ENCODE measurements around the gene CHSY3.

CHSY3 gene

GRCh38 chr5:129945774-129946270 lies 41.6 kb downstream of the CHSY3 start:
- no peak for DNase-seq (ENCODE audit: low read depth)

- peak; percentile 11 for DNase-seq (ENCODE audit: low read depth)
Measured at GRCh38 chr5:129951039-129951438, 46.8 kb downstream of the CHSY3 start.

GRCh38 chr5:129958581-129958980 lies 54.3 kb downstream of the CHSY3 start:
- no peak for DNase-seq (ENCODE audit: low read depth)

GRCh38 chr5:129960831-129961230 lies 56.6 kb downstream of the CHSY3 start:
- DNase-seq (ENCODE audit: low read depth): peak; percentile 89

GRCh38 chr5:129962506-129962905 lies 58.2 kb downstream of the CHSY3 start:
- no peak for DNase-seq (ENCODE audit: low read depth)

- peak; percentile 92 for DNase-seq (ENCODE audit: low read depth)
Measured at GRCh38 chr5:129963359-129963758, 59.1 kb downstream of the CHSY3 start.

GRCh38 chr5:129966071-129966470 lies 61.8 kb downstream of the CHSY3 start:
- no peak for DNase-seq (ENCODE audit: low read depth)

GRCh38 chr5:129971714-129972113 lies 67.4 kb downstream of the CHSY3 start:
- peak; percentile 70 for DNase-seq (ENCODE audit: low read depth)

GRCh38 chr5:129972465-129973141 lies 68.3 kb downstream of the CHSY3 start:
- no peak for DNase-seq (ENCODE audit: low read depth)

- peak; percentile 68 for DNase-seq (ENCODE audit: low read depth)
Measured at GRCh38 chr5:129973716-129974426, 69.6 kb downstream of the CHSY3 start.

GRCh38 chr5:129977810-129978209 lies 73.5 kb downstream of the CHSY3 start:
- DNase-seq (ENCODE audit: low read depth): no peak

GRCh38 chr5:129978270-129978669 lies 74.0 kb downstream of the CHSY3 start:
- no peak for DNase-seq (ENCODE audit: low read depth)

GRCh38 chr5:129988453-129988852 lies 84.2 kb downstream of the CHSY3 start:
- DNase-seq (ENCODE audit: low read depth): no peak

GRCh38 chr5:129991780-129992179 lies 87.5 kb downstream of the CHSY3 start:
- peak; percentile 6 for DNase-seq (ENCODE audit: low read depth)

GRCh38 chr5:129996896-129997295 lies 92.6 kb downstream of the CHSY3 start:
- DNase-seq (ENCODE audit: low read depth): peak; percentile 56

- no peak for DNase-seq (ENCODE audit: low read depth)
Measured at GRCh38 chr5:130000460-130000859, 96.2 kb downstream of the CHSY3 start.

- DNase-seq (ENCODE audit: low read depth): no peak
Measured at GRCh38 chr5:130002183-130002582, 97.9 kb downstream of the CHSY3 start.

GRCh38 chr5:130002876-130003275 lies 98.6 kb downstream of the CHSY3 start:
- no peak for DNase-seq (ENCODE audit: low read depth)

GRCh38 chr5:130011986-130012385 lies 107.7 kb downstream of the CHSY3 start:
- DNase-seq (ENCODE audit: low read depth): no peak

GRCh38 chr5:130017173-130017572 lies 112.9 kb downstream of the CHSY3 start:
- DNase-seq (ENCODE audit: low read depth): no peak

GRCh38 chr5:130018641-130019040 lies 114.4 kb downstream of the CHSY3 start:
- no peak for DNase-seq (ENCODE audit: low read depth)

GRCh38 chr5:130021000-130021399 lies 116.7 kb downstream of the CHSY3 start:
- DNase-seq (ENCODE audit: low read depth): no peak

GRCh38 chr5:130021876-130022275 lies 117.6 kb downstream of the CHSY3 start:
- no peak for DNase-seq (ENCODE audit: low read depth)

- DNase-seq (ENCODE audit: low read depth): no peak
Measured at GRCh38 chr5:130023604-130024003, 119.3 kb downstream of the CHSY3 start.

Measured in fibroblast of gingiva (primary cell).